Adipocyte (in vitro differentiated cells): ENCODE measurements around the gene MTCH1.
A peak's percentile ranks its signal among the peaks of the same experiment; 100 is the strongest.
"Not testable (repeated sequence)": the region's sequence is repeated elsewhere in the genome, so short reads cannot be mapped to it uniquely, and the experiment has no call there.

Source experiments
- DNase-seq: peaks from one replicate; pipeline ENCODE4 v3.0.0-alpha.2; 2015; ENCODE audit warnings: low read depth
- H3K27me3 ChIP-seq: replicated peaks from 2 replicates; pipeline ENCODE4 v1.7.0; 2013; ENCODE audit warnings: mild to moderate bottlenecking, low read length, moderate library complexity; ENCODE audit not compliant: control insufficient read depth, insufficient read depth
- H3K36me3 ChIP-seq: 2 replicates; pipeline ENCODE4 v1.7.0; 2013; ENCODE audit warnings: low read length, mild to moderate bottlenecking, moderate library complexity; ENCODE audit not compliant: control insufficient read depth, insufficient read depth, severe bottlenecking
- H3K4me1 ChIP-seq: 2 replicates; pipeline ENCODE4 v1.7.0; 2013; ENCODE audit warnings: mild to moderate bottlenecking, low read length, moderate library complexity; ENCODE audit not compliant: control insufficient read depth, insufficient read depth
- H3K4me3 ChIP-seq: 2 replicates; pipeline ENCODE4 v1.7.0; 2013; ENCODE audit warnings: mild to moderate bottlenecking, low read length, moderate library complexity
- H3K9ac ChIP-seq: 2 replicates; pipeline ENCODE4 v1.7.0; 2013; ENCODE audit warnings: mild to moderate bottlenecking, low read length, moderate library complexity
- H3K9me3 ChIP-seq: 2 replicates; pipeline ENCODE4 v1.7.0; 2013; ENCODE audit warnings: mild to moderate bottlenecking, low read length, moderate library complexity; ENCODE audit not compliant: control insufficient read depth

The MTCH1 gene

DNA sequence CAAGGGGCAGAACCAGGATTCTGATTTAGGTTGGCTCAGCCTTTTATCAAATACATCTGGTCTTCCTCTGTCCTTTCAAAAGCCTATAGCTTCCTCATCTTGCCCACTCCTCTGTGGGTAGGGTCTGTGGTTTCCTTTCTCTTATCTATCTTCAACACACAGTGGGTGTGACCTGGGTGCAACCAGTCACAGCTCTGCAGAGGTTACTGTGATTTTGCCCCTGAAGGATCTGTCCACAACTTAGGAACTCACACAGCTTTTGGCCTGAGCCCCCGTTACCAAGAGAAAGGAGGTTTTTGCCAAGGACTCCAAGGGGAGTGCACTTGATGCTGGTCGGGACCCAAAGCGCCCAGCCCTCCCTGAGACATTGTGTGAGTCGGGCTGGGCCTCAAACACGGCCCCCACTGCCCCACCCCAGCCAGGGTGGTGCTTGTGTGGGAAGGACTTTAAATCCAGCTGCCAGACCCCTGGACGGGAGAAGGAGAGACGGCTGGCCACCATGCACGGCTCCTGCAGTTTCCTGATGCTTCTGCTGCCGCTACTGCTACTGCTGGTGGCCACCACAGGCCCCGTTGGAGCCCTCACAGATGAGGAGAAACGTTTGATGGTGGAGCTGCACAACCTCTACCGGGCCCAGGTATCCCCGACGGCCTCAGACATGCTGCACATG, 31.6 kb downstream of the MTCH1 start, which contains the start of gene PI16:
Gene PI16, plus strand, starts transcription at position 477 of the 670 bp plus-strand sequence. Its CDS starts 23 bp downstream, at position 500.
- H3K9me3 ChIP-seq = no peaks in the 10 kb centered on the region
- peaks cover 17% of the 10 kb centered on the region for H3K27me3 ChIP-seq
- DNase-seq = no peak
- H3K4me1 ChIP-seq = no peaks in the 10 kb centered on the region
- no peaks in the 10 kb centered on the region for H3K36me3 ChIP-seq
- H3K9ac ChIP-seq = no peak within 1 kb of the TSS
- no peak within 1 kb of the TSS for H3K4me3 ChIP-seq

DNA sequence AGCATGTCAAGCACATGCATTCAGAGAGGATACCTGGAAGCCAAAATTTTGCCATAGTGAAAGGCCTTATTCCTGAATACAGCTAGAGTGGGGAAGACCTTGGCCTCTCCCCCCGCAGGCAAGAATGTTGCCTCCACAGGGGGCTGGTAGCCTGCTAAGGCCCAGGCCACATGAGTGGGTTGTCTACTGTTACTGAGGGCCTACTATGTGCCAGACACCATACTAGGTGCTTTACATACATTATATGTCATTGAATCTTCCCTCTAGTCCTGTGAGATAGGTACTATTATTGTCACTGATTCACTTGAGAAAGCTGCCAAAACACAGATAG, 32.1 kb downstream of the MTCH1 start:
- DNase-seq = no peak
- H3K9me3 ChIP-seq = no peaks in the 10 kb centered on the region
- H3K4me3 ChIP-seq = no peak overlapping the region
- peaks cover 17% of the 10 kb centered on the region for H3K27me3 ChIP-seq
- H3K4me1 ChIP-seq = no peaks in the 10 kb centered on the region
- H3K36me3 ChIP-seq = no peaks in the 10 kb centered on the region
- no peak overlapping the region for H3K9ac ChIP-seq

DNA sequence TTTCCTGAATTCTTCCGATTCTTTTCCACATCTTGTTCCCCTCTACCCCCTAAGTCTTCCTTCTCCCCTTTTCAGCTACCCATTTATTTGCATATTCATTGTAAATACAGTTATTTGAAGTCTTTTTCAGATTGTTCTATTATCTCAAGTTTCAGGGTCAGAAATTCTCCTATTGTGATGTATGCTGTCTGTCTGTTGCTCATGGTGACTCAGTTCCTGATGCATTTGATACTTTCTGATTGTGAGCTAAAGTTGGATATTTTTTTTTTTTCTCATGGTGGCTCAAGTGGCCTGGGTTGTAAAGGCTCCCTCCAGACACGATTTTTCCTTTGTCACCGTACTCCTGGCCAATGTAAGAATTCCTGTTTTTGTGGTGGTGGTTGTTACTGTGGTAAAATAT, 36.4 kb downstream of the MTCH1 start:
- peak; percentile 34 for DNase-seq
- H3K9ac ChIP-seq = no peak overlapping the region
- H3K4me3 ChIP-seq = no peak overlapping the region
- H3K27me3 ChIP-seq = peaks cover 12% of the 10 kb centered on the region
- no peaks in the 10 kb centered on the region for H3K4me1 ChIP-seq
- H3K36me3 ChIP-seq = no peaks in the 10 kb centered on the region
- no peaks in the 10 kb centered on the region for H3K9me3 ChIP-seq

DNA sequence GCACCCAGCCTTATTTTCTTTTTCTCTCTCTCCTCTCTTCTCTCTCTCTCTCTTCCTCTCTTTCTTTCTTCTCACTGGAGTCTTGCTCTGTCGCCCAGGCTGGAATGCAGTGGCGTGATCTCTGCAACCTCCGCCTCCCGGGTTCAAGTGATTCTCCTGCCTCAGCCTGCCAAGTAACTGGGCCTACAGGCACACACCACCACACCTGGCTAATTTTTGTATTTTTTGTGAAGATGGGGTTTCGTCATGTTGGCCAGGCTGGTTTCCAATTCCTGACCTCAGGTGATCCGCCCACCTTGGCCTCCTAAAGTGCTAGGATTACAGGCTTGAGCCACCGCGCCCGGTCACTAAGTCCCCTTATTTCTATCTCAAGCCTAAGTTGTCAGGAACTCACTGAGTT, 36.9 kb downstream of the MTCH1 start:
- H3K27me3 ChIP-seq = peaks cover 14% of the 10 kb centered on the region
- DNase-seq, H3K4me3 ChIP-seq, H3K9ac ChIP-seq, H3K9me3 ChIP-seq, H3K4me1 ChIP-seq, H3K36me3 ChIP-seq: not testable (repeated sequence)

DNA sequence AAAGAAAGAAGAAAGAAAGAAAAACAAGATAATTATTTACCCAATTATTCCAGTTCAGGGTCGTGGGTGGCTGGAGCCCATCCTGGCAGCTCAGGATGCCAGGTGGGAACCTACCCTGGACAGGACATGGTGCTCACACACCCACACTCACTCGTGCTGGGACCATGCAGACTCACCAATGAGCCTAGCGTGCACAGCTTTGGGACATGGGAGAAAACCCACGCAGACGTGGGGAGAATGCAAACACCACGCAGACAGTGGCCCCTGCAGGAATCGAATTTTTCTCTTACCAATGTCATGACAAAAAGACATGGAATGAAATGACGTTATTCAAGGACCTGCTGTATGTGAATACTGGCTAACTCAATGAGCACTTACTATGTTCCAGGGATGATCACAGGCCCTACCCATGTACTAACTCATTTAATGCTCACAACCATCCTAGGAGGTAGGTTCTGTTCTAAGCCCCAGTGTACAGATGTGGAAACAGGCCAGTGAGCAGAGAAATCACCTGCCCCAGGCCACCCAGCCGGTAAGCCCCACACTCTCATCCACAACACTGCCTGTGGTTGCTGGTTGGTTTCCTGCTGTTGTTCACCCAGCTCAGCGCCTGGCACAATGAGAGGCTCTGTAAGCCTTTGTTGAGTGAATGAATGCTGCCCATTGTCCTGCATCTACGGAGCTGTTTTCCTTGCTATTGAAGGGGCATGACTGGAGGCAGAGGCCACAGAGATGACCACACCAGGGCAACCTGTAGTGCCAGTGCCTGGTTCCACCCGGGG, 38.2 kb downstream of the MTCH1 start:
- Histone ChIP-seq H3K4me1 (no peaks in the 10 kb centered on the region), H3K9ac (no peak overlapping the region), H3K4me3 (no peak overlapping the region), H3K36me3 (no peaks in the 10 kb centered on the region), H3K27me3 (peaks cover 14% of the 10 kb centered on the region), H3K9me3 (no peaks in the 10 kb centered on the region)
- no peak for DNase-seq

DNA sequence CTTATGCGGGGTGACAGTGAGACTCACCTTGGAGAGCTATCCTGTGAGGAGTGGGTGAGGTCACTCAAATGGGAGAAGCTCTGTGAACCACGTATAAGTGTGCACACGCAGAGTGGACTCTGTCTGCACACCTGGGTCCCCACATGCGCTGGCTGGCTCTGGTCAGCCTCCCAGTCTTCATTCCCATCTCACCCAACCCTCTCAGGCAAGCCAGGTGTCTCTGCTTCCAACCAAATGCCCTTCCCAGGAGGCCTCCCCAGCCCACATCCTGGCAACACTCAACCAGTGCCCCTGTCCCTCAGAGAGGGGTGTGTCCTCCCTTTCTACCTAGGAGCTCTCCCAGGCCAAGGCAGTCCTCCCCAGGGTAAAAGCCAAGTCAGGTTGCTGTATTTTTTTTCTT, 39.5 kb downstream of the MTCH1 start:
- H3K9me3 ChIP-seq = no peaks in the 10 kb centered on the region
- H3K36me3 ChIP-seq = no peaks in the 10 kb centered on the region
- peaks cover 14% of the 10 kb centered on the region for H3K27me3 ChIP-seq
- no peaks in the 10 kb centered on the region for H3K4me1 ChIP-seq
- H3K4me3 ChIP-seq = no peak overlapping the region
- H3K9ac ChIP-seq = no peak overlapping the region
- DNase-seq = no peak

DNA sequence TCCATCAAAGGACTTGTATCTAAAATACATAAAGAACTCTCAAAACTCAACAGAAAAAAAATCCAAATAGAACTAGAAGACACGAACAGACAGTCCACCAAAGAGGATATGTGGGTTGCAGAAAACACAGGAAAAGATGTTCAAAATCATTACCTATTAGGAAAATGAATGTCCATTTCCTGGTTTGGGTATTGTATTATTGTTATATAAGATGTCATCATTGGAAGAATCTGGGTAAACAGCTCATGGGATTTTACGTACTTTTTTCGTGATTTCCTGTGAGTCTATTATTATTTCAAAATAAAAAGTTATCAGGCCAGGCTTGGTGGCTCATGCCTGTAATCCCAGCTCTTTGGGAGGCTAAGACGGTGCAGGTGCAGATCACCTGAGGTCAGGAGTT, 40.7 kb downstream of the MTCH1 start:
- Histone ChIP-seq H3K9ac (no peak overlapping the region), H3K27me3 (peaks cover 14% of the 10 kb centered on the region), H3K4me1 (no peaks in the 10 kb centered on the region), H3K9me3 (no peaks in the 10 kb centered on the region), H3K36me3 (no peaks in the 10 kb centered on the region), H3K4me3 (no peak overlapping the region)
- no peak for DNase-seq

DNA sequence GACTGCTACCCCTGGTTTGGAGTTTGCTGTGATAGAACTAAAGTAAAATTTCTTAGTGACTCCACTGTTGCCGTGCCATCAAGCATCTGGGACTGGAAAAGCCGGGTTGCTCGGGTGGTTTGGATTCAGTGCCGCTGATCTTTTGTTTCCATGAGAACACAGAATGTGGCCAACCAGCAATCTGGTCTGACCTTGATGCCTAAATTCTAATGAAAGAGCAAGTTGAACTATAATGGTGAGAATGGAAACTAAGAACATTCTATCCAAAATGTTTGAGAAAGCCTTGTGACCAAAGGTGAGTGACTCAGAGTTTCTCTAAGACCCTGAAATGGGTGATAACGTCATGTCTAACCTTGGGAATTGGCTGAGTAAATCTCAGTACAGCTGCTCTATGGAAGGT, 41.3 kb downstream of the MTCH1 start:
- Histone ChIP-seq H3K9me3 (no peaks in the 10 kb centered on the region), H3K4me3 (no peak overlapping the region)
- DNase-seq = no peak

DNA sequence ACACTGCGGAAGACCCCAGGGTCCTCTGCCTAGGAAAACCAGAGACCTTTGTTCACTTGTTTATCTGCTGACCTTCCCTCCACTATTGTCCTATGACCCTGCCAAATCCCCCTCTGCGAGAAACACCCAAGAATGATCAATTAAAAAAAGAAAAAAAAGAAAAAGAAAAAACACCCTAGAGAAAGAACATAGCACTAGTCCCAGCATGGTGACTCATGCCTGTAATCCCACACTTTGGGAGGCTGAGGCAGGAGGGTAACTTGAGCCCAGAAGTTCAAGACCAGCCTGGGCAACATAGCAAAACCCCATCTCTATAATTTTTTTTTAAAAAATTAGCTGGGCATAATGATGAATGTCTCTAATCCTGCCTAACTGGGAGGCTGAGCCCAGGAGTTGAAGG, 43.7 kb downstream of the MTCH1 start:
- H3K4me1 ChIP-seq, H3K36me3 ChIP-seq, H3K9ac ChIP-seq, H3K4me3 ChIP-seq, DNase-seq, H3K9me3 ChIP-seq: not testable (repeated sequence)
- H3K27me3 ChIP-seq = peaks cover 11% of the 10 kb centered on the region

More for the DNA sequence above, 41.3 kb downstream of the MTCH1 start:
- Histone ChIP-seq H3K9ac (no peak overlapping the region), H3K4me1 (no peaks in the 10 kb centered on the region), H3K36me3 (no peaks in the 10 kb centered on the region), H3K27me3 (peaks cover 14% of the 10 kb centered on the region)

DNA sequence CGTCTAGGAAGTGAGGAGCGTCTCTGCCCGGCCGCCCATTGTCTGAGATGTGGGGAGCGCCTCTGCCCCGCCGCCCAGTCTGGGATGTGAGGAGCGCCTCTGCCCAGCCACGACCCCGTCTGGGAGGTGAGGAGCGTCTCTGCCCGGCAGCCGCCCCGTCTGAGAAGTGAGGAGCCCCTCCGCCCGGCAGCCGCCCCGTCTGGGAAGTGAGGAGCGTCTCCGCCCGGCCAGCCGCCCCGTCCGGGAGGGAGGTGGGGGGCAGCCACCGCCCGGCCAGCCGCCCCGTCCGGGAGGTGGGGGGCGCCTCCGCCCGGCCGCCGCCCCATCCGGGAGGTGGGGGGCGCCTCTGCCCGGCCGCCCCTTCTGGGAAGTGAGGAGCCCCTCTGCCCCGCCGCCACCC, 44.4 kb downstream of the MTCH1 start:
- H3K27me3 ChIP-seq = peaks cover 11% of the 10 kb centered on the region
- not testable (repeated sequence) for H3K9me3 ChIP-seq, H3K4me1 ChIP-seq, H3K4me3 ChIP-seq, H3K36me3 ChIP-seq, H3K9ac ChIP-seq, DNase-seq

DNA sequence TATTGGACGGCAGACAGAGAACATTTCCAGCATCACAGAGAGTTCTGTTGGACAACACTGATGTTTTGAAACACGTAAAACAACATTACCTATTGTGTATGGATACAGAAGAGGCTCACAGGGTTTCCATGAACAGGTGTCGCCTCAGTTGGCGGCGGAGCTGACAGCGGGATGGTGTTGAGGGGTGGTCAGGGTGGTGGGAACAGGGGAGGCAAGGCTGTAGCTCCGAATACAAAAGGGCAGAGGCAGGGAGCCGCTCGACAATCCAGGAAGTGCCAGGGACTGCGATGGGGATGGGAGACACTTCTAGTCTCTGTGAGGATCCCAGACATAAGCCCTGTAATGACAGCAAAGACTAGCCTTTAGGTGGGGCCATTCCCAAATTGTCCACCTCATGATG, 46.0 kb downstream of the MTCH1 start:
- DNase-seq = no peak
- Histone ChIP-seq H3K27me3 (peaks cover 8% of the 10 kb centered on the region), H3K9ac (no peak overlapping the region), H3K4me1 (no peaks in the 10 kb centered on the region), H3K9me3 (no peaks in the 10 kb centered on the region), H3K4me3 (no peak overlapping the region), H3K36me3 (no peaks in the 10 kb centered on the region)
